Esophagus muscularis mucosa (tissue), 4 donors: ENCODE data around the gene FSD2. TPM values are rescaled to one million over a fixed set of nuclear protein-coding genes. Genes with fewer than 3 reads are reported as not detected.
A peak's percentile ranks its signal among the peaks of the same experiment; 100 is the strongest.

Experiments used
- DNase-seq: peaks from one replicate; pipeline ENCODE4 v3.0.0-alpha.2; 2017; ENCODE audit errors: extremely low spot score
- H3K27ac ChIP-seq, 4 donors: fragments of 200-600 bp; sonication (generic); replicated peaks in 1 of 4; 1 replicate in 3 of 4; 2 replicates in 1 of 4; pipeline ENCODE4 v1.5.1; 2016 to 2019; ENCODE audit warnings: mild to moderate bottlenecking in 1 of 4
- H3K27me3 ChIP-seq, 4 donors: fragments of 200-600 bp; sonication (generic); one replicate each; pipeline versions ENCODE4 v1.5.1 to v1.6.0; 2016 to 2019
- H3K36me3 ChIP-seq, 4 donors: fragments of 200-600 bp; sonication (generic); one replicate each; pipeline ENCODE4 v1.5.1; 2016 to 2019
- H3K4me1 ChIP-seq, 4 donors: fragments of 200-600 bp; sonication (generic); one replicate each; pipeline ENCODE4 v1.5.1; 2016 to 2019
- H3K4me3 ChIP-seq, 4 donors: fragments of 200-600 bp; sonication (generic); 1 replicate in 2 of 4; 2 replicates in 2 of 4; pipeline ENCODE4 v1.5.1; 2016 to 2019; ENCODE audit warnings: mild to moderate bottlenecking in 4 of 4, moderate library complexity in 1 of 4
- H3K9me3 ChIP-seq, 4 donors: fragments of 200-600 bp; sonication (generic); 1 replicate in 3 of 4; 2 replicates in 1 of 4; pipeline ENCODE4 v1.5.1; 2016 to 2019
- EP300 ChIP-seq: sonication (generic); formaldehyde crosslinking; IDR thresholded peaks from one replicate; pipeline ENCODE4 v1.6.1; 2017; ENCODE audit warnings: antibody characterized with exemption
- POLR2A ChIP-seq: fragments of 450-650 bp; IDR thresholded peaks from one replicate; pipeline ENCODE4 v1.6.1; 2017; ENCODE audit warnings: antibody characterized with exemption, moderate library complexity, mild to moderate bottlenecking, low read depth
- POLR2AphosphoS5 ChIP-seq, 2 donors: sonication (generic); formaldehyde crosslinking; IDR thresholded peaks; one replicate each; pipeline ENCODE4 v1.6.1; 2017; ENCODE audit warnings: antibody characterized with exemption in 2 of 2
- WGBS: methylation state at CpG from one replicate; pipeline ENCODE4 v1.1.5; 2018; 5-methylcytosine and 5-hydroxymethylcytosine counted together
- intact Hi-C: fragments of 100-400 bp; cut with DNase I; formaldehyde crosslinking; loops from one replicate; pipeline ENCODE4 v1.15.1; 2023
- total RNA-seq, 4 donors: library from RNA; depleted of rRNA; stranded (reverse); fragments of >200 nt; gene quantifications; one replicate each; pipeline versions ENCODE4 v1.1.0 to v1.2.1, GENCODE V29; 2016
- TF ChIP-seq, protein P1 (sequence below), 3 experiments: fragments of 200-600 bp in 2 of 3; fragments of 450-650 bp in 1 of 3; sonication (generic) in 2 of 3; IDR thresholded peaks; one replicate each; pipeline ENCODE4 v1.5.1; 2017 to 2019; ENCODE audit warnings: antibody characterized with exemption in 3 of 3, mild to moderate bottlenecking in 2 of 3, moderate library complexity in 1 of 3

The FSD2 gene
- total RNA-seq, 4 donors from 2014 or later, result not detected

- TF ChIP-seq POLR2A (no peak), POLR2AphosphoS5 (IDR thresholded peaks at IDR 0.05) (no peak), EP300 (no peak)
- TF ChIP-seq, protein P1, sequence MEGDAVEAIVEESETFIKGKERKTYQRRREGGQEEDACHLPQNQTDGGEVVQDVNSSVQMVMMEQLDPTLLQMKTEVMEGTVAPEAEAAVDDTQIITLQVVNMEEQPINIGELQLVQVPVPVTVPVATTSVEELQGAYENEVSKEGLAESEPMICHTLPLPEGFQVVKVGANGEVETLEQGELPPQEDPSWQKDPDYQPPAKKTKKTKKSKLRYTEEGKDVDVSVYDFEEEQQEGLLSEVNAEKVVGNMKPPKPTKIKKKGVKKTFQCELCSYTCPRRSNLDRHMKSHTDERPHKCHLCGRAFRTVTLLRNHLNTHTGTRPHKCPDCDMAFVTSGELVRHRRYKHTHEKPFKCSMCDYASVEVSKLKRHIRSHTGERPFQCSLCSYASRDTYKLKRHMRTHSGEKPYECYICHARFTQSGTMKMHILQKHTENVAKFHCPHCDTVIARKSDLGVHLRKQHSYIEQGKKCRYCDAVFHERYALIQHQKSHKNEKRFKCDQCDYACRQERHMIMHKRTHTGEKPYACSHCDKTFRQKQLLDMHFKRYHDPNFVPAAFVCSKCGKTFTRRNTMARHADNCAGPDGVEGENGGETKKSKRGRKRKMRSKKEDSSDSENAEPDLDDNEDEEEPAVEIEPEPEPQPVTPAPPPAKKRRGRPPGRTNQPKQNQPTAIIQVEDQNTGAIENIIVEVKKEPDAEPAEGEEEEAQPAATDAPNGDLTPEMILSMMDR (IDR thresholded peaks at IDR 0.05), result no peak
- H3K36me3 ChIP-seq, result peaks cover 0 to 24% (median 4%) of the 10 kb centered on the region in 4 donors
- H3K27me3 ChIP-seq, result no peaks in the 10 kb centered on the region
- H3K9me3 ChIP-seq, result peaks cover 0 to 2% (median 0%) of the 10 kb centered on the region in 4 donors
- H3K4me1 ChIP-seq, result peaks cover 6 to 15% (median 13%) of the 10 kb centered on the region in 4 donors
- intact Hi-C loops, result loop anchor here (5.0 kb wide), 1 partner anchor 165 kb away; the partner anchor contains the start of gene C15orf40
- H3K4me3 ChIP-seq, result no peak overlapping the region
- whole genome bisulfite sequencing, result 75% methylated on average over 5 of the region's 8 CpGs
- no peak overlapping the region for H3K27ac ChIP-seq
- peak; percentile 62 for DNase-seq
Measured at GRCh38 chr15:82847703-82848102, 41.8 kb upstream of the FSD2 start.

- peaks cover 6 to 15% (median 13%) of the 10 kb centered on the region in 4 donors for H3K4me1 ChIP-seq
- TF ChIP-seq, protein P1 (IDR thresholded peaks at IDR 0.05), result no peak
- TF ChIP-seq POLR2AphosphoS5 (IDR thresholded peaks at IDR 0.05), result no peak
- no peak for TF ChIP-seq EP300
- TF ChIP-seq POLR2A, result no peak
- WGBS, result 92% methylated on average over 4 of the region's 4 CpGs
- H3K36me3 ChIP-seq, result peaks cover 0 to 18% (median 2%) of the 10 kb centered on the region in 4 donors
- no peaks in the 10 kb centered on the region for H3K27me3 ChIP-seq
- H3K9me3 ChIP-seq, result peaks cover 0 to 2% (median 0%) of the 10 kb centered on the region in 4 donors
- intact Hi-C loops, result loop anchor here (5.0 kb wide), 1 partner anchor 166 kb away; the partner anchor contains the start of gene C15orf40
- no peak for DNase-seq
- no peak overlapping the region for H3K27ac ChIP-seq
- H3K4me3 ChIP-seq, result no peak overlapping the region
Measured at GRCh38 chr15:82846621-82847020, 40.8 kb upstream of the FSD2 start.

- H3K27me3 ChIP-seq, result no peaks in the 10 kb centered on the region
- 83% methylated on average over 7 of the region's 7 CpGs for WGBS
- intact Hi-C loops, result loop anchor here (5.0 kb wide), 1 partner anchor 167 kb away; the partner anchor contains the start of gene C15orf40
Measured at GRCh38 chr15:82845686-82846085, 39.8 kb upstream of the FSD2 start.

GRCh38 chr15:82843566-82843965, 37.7 kb upstream of the FSD2 start:
- Histone ChIP-seq H3K9me3 (peaks cover 0 to 2% (median 0%) of the 10 kb centered on the region in 4 donors), H3K27me3 (no peaks in the 10 kb centered on the region), H3K4me3 (no peak overlapping the region), H3K27ac (no peak overlapping the region), H3K36me3 (peaks cover 0 to 10% (median 0%) of the 10 kb centered on the region in 4 donors), H3K4me1 (no peaks in the 10 kb centered on the region)
- TF ChIP-seq POLR2AphosphoS5 (IDR thresholded peaks at IDR 0.05) (no peak), POLR2A (no peak), EP300 (no peak)
- TF ChIP-seq, protein P1 (IDR thresholded peaks at IDR 0.05), result no peak
- intact Hi-C loops, result no loop called here
- no peak for DNase-seq
- WGBS, result 90% methylated on average over 3 of the region's 3 CpGs

More at GRCh38 chr15:82845686-82846085, 39.8 kb upstream of the FSD2 start:
- Histone ChIP-seq H3K27ac (no peak overlapping the region), H3K36me3 (peaks cover 0 to 11% (median 0%) of the 10 kb centered on the region in 4 donors), H3K4me3 (no peak overlapping the region), H3K9me3 (peaks cover 0 to 2% (median 0%) of the 10 kb centered on the region in 4 donors), H3K4me1 (peaks cover 6 to 15% (median 13%) of the 10 kb centered on the region in 4 donors)
- TF ChIP-seq, protein P1 (IDR thresholded peaks at IDR 0.05), result no peak
- TF ChIP-seq POLR2A (no peak), POLR2AphosphoS5 (IDR thresholded peaks at IDR 0.05) (no peak), EP300 (no peak)
- DNase-seq, result no peak
